ENCODE results near the gene RCOR2. TPM values are rescaled to one million over a fixed set of nuclear protein-coding genes. Genes with fewer than 3 reads are reported as not detected.

The RCOR2 gene
- total and polyA plus RNA-seq, 2 of the 4 experiments (the other 2 are of a cell fraction), result 0.90 to 2.0 TPM

DNA sequence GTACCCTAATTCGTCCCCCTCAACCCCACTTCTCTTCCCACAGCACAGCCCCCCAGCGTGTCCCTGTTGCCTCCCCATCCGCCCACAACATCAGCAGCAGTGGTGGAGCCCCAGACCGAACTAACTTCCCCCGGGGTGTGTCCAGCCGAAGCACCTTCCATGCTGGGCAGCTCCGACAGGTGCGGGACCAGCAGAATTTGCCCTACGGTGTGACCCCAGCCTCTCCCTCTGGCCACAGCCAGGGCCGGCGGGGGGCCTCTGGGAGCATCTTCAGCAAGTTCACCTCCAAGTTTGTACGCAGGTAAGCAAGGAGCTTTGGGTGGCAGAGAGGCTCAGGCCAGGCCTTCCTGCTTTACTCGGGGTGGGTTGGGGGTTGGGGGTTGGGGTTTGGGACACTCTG lies 12.2 kb downstream of the RCOR2 start:
- Histone ChIP-seq H2AFZ (replicated peaks; ENCODE audit: low read length, poor library complexity) (no peak overlapping the region), H2BK5ac (ENCODE audit: low read depth, low read length, poor library complexity, severe bottlenecking) (no peak overlapping the region), H3K27me3 (ENCODE audit: control insufficient read depth, insufficient read depth, low read length) (no peaks in the 10 kb centered on the region), H3K4me2 (ENCODE audit: low read depth, low read length) (no peak overlapping the region), H3K36me3 (ENCODE audit: control insufficient read depth, insufficient read depth, low read length) (peaks cover 77% of the 10 kb centered on the region), H2BK120ac (ENCODE audit: low read depth, low read length) (no peak overlapping the region), H2AK9ac (replicated peaks; ENCODE audit: low read depth, low read length, poor library complexity) (peak overlapping the region; percentile 9), H2BK20ac (ENCODE audit: low read depth, low read length) (no peak overlapping the region), H2BK15ac (ENCODE audit: low read depth, low read length) (no peak overlapping the region), H3K9me3 (ENCODE audit: control insufficient read depth, insufficient read depth, low read length) (no peaks in the 10 kb centered on the region), H3K4me3 (ENCODE audit: insufficient read depth, low read depth, low read length) (no peak overlapping the region), H2AK5ac (ENCODE audit: low read depth, low read length) (no peak overlapping the region), H3K27ac (ENCODE audit: insufficient read depth, low read length) (no peak overlapping the region), H3K4ac (ENCODE audit: low read depth, low read length) (no peak overlapping the region), H3K4me1 (ENCODE audit: control insufficient read depth, insufficient read depth, low read length) (no peaks in the 10 kb centered on the region), H4K5ac (ENCODE audit: low read depth, low read length) (no peak overlapping the region), H3K14ac (replicated peaks; ENCODE audit: low read depth, low read length) (no peak overlapping the region), H4K8ac (ENCODE audit: low read depth in 2 of 2, low read length in 2 of 2) (no peak overlapping the region), H3K9me1 (ENCODE audit: insufficient read depth, low read length) (no peaks in the 10 kb centered on the region), H3K23ac (ENCODE audit: low read depth, low read length) (no peak overlapping the region), H4K91ac (ENCODE audit: insufficient read depth, low read depth, low read length) (no peak overlapping the region), H4K20me1 (ENCODE audit: insufficient read depth, low read length) (peaks cover 5% of the 10 kb centered on the region), H3K9ac (ENCODE audit: low read depth, low read length) (no peak overlapping the region), H3K79me1 (ENCODE audit: low read depth in 1 of 2, low read length in 2 of 2) (peaks cover 3 to 14% of the 10 kb centered on the region in 2 experiments; a peak in 2 of 4 replicates), H3K18ac (ENCODE audit: low read depth, low read length) (no peak overlapping the region), H3K56ac (ENCODE audit: extremely low read depth, insufficient read depth, low read length) (no peak overlapping the region)
- 91% methylated on average over 9 of the region's 13 CpGs; no CpG with 5 or more reads in 1 of the 2 experiments for WGBS, 2 experiments (ENCODE audit: extremely low coverage in 2 of 2, insufficient read length in 1 of 2)
- dilution Hi-C loops (cut with HindIII; ENCODE audit: low sequenced_read_pairs, unreplicated experiment), result no loop called here
- CTCF ChIA-PET, result no interaction called here
- no TSS peak for BruUV-seq (replicated peaks)
- TF ChIP-seq NFE2L2 (IDR thresholded peaks at IDR 0.05; ENCODE audit: low read depth, low read length) (no peak), MAFK (IDR thresholded peaks at IDR 0.05; ENCODE audit: low read depth, low read length) (no peak), CHD1 (IDR thresholded peaks at IDR 0.05; ENCODE audit: low read depth, low read length) (no peak), MAZ (IDR thresholded peaks at IDR 0.05; ENCODE audit: borderline replicate concordance, low read depth, low read length) (no peak), RCOR1 (IDR thresholded peaks at IDR 0.05; ENCODE audit: insufficient replicate concordance, low read length) (no peak), FOS (IDR thresholded peaks at IDR 0.05; ENCODE audit: low read depth, low read length) (no peak), RAD21 (IDR thresholded peaks at IDR 0.05; ENCODE audit: low read length) (no peak), CEBPB (IDR thresholded peaks at IDR 0.05; ENCODE audit: low read depth, low read length) (no peak), SMC3 (IDR thresholded peaks at IDR 0.05; ENCODE audit: low read depth, low read length) (no peak), MXI1 (IDR thresholded peaks at IDR 0.05; ENCODE audit: borderline replicate concordance, low read depth, low read length) (no peak), BHLHE40 (IDR thresholded peaks at IDR 0.05; ENCODE audit: low read depth, low read length) (no peak)
- TF ChIP-seq, protein P1, sequence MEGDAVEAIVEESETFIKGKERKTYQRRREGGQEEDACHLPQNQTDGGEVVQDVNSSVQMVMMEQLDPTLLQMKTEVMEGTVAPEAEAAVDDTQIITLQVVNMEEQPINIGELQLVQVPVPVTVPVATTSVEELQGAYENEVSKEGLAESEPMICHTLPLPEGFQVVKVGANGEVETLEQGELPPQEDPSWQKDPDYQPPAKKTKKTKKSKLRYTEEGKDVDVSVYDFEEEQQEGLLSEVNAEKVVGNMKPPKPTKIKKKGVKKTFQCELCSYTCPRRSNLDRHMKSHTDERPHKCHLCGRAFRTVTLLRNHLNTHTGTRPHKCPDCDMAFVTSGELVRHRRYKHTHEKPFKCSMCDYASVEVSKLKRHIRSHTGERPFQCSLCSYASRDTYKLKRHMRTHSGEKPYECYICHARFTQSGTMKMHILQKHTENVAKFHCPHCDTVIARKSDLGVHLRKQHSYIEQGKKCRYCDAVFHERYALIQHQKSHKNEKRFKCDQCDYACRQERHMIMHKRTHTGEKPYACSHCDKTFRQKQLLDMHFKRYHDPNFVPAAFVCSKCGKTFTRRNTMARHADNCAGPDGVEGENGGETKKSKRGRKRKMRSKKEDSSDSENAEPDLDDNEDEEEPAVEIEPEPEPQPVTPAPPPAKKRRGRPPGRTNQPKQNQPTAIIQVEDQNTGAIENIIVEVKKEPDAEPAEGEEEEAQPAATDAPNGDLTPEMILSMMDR (conservative IDR thresholded peaks at IDR 0.05; ENCODE audit: low read depth, low read length), result no peak
- TF ChIP-seq, protein P2, sequence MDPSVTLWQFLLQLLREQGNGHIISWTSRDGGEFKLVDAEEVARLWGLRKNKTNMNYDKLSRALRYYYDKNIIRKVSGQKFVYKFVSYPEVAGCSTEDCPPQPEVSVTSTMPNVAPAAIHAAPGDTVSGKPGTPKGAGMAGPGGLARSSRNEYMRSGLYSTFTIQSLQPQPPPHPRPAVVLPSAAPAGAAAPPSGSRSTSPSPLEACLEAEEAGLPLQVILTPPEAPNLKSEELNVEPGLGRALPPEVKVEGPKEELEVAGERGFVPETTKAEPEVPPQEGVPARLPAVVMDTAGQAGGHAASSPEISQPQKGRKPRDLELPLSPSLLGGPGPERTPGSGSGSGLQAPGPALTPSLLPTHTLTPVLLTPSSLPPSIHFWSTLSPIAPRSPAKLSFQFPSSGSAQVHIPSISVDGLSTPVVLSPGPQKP (IDR thresholded peaks at IDR 0.05; ENCODE audit: borderline replicate concordance, low read depth, low read length), result no peak
- TF ChIP-seq, protein P3, sequence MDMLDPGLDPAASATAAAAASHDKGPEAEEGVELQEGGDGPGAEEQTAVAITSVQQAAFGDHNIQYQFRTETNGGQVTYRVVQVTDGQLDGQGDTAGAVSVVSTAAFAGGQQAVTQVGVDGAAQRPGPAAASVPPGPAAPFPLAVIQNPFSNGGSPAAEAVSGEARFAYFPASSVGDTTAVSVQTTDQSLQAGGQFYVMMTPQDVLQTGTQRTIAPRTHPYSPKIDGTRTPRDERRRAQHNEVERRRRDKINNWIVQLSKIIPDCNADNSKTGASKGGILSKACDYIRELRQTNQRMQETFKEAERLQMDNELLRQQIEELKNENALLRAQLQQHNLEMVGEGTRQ (IDR thresholded peaks at IDR 0.05; ENCODE audit: low read depth, low read length), result no peak
- ATAC-seq (ENCODE audit: low read depth), result no peak
- intact Hi-C loops (cut with micrococcal nuclease), result no loop called here
- no peak for DNase-seq
- POLR2A ChIA-PET (ENCODE audit: unreplicated experiment), result no interaction called here
- in situ Hi-C loops (cut with MboI; ENCODE audit: low sequenced_read_pairs), result no loop called here
